CD4-positive, alpha-beta T cell (primary cell): ENCODE results near the gene GALNT10. TPM values are rescaled to one million over a fixed set of nuclear protein-coding genes. Genes with fewer than 3 reads are reported as not detected.
A peak's percentile ranks its signal among the peaks of the same experiment; 100 is the strongest.

Experiments used
- ATAC-seq: fragments of 200-7000 bp; cut with Tn5 transposase; one replicate; pipeline ENCODE4 v1.10.0; 2022; ENCODE audit warnings: mild to moderate bottlenecking; ENCODE audit not compliant: poor library complexity
- CTCF ChIA-PET: fragments of 350-600 bp; sonication (Branson Sonifier 250); formaldehyde crosslinking; loops from one replicate; lab custom pipeline; 2021; ENCODE audit warnings: antibody characterized with exemption, inconsistent platforms; lab: Charles Lee
- POLR2A ChIA-PET: fragments of 350-600 bp; sonication (Branson Sonifier 250); formaldehyde crosslinking; loops from one replicate; lab custom pipeline; 2021; ENCODE audit warnings: antibody characterized with exemption, inconsistent platforms; lab: Charles Lee
- DNase-seq, 14 experiments: peaks; one replicate each; pipeline ENCODE4 v3.0.0-alpha.2; 2013 to 2020; ENCODE audit warnings: mixed read lengths in 2 of 14
- H3K27ac ChIP-seq, 2 donors: one replicate each; pipeline versions ENCODE4 v1.5.1 to v1.7.0; 2013; ENCODE audit warnings: low read length in 2 of 2, low read depth in 1 of 2, mild to moderate bottlenecking in 1 of 2
- H3K27me3 ChIP-seq, 2 experiments: 1 replicate in 1 of 2; 2 replicates in 1 of 2; pipeline versions ENCODE4 v1.6.1 to v1.7.0; 2013; ENCODE audit warnings: low read length in 2 of 2, control low read depth in 1 of 2, mild to moderate bottlenecking in 1 of 2, moderate library complexity in 1 of 2; ENCODE audit not compliant: insufficient read depth in 2 of 2, control insufficient read depth in 1 of 2
- H3K36me3 ChIP-seq: one replicate; pipeline ENCODE4 v1.6.1; 2013; ENCODE audit warnings: low read length, control low read depth; ENCODE audit not compliant: insufficient read depth
- H3K4me1 ChIP-seq: one replicate; pipeline ENCODE4 v1.6.1; 2013; ENCODE audit warnings: low read length, control low read depth; ENCODE audit not compliant: insufficient read depth
- H3K4me3 ChIP-seq: one replicate; pipeline ENCODE4 v1.5.1; 2013; ENCODE audit warnings: mild to moderate bottlenecking, low read length, moderate library complexity
- H3K9me3 ChIP-seq, 2 experiments: 1 replicate in 1 of 2; 2 replicates in 1 of 2; pipeline versions ENCODE4 v1.6.1 to v1.7.0; 2013; ENCODE audit warnings: low read length in 2 of 2, mild to moderate bottlenecking in 2 of 2, control low read depth in 1 of 2, moderate library complexity in 1 of 2; ENCODE audit not compliant: control insufficient read depth in 1 of 2, insufficient read depth in 1 of 2
- H3K27ac Mint-ChIP-seq: one replicate; pipeline ENCODE4 v1.8.0; 2020; ENCODE audit warnings: mixed read lengths
- H3K27me3 Mint-ChIP-seq: one replicate; pipeline ENCODE4 v1.8.0; 2021; ENCODE audit warnings: mixed read lengths
- H3K36me3 Mint-ChIP-seq: one replicate; pipeline ENCODE4 v1.8.0; 2021; ENCODE audit warnings: low read depth, mixed read lengths
- H3K4me1 Mint-ChIP-seq: one replicate; pipeline ENCODE4 v1.8.0; 2021; ENCODE audit warnings: low read depth, mixed read lengths
- H3K4me3 Mint-ChIP-seq: one replicate; pipeline ENCODE4 v1.8.0; 2020; ENCODE audit warnings: mild to moderate bottlenecking, mixed read lengths
- H3K9me3 Mint-ChIP-seq: one replicate; pipeline ENCODE4 v1.8.0; 2020; ENCODE audit warnings: mixed read lengths
- CTCF ChIP-seq: fragments of 200-600 bp; IDR thresholded peaks from one replicate; pipeline ENCODE4 v1.8.0; 2022; ENCODE audit warnings: antibody characterized with exemption, mild to moderate bottlenecking
- intact Hi-C, 2 experiments: fragments of 100-400 bp; cut with DNase I in 1 of 2; cut with micrococcal nuclease in 1 of 2; formaldehyde crosslinking; loops; one replicate each; pipeline versions ENCODE4 v1.15.1 to v1.9.0; 2023 to 2025; cut with DNase I, micrococcal nuclease
- total RNA-seq, 174 experiments: library from RNA in 2 of 174; stranded (reverse) in 2 of 174; gene quantifications; one replicate each; pipeline ENCODE4 v1.2.3 and lab custom pipeline; 2021 to 2026

The GALNT10 gene
- total RNA-seq, 2 experiments from 2014 or later = 21.7 to 23.0 TPM

GRCh38 chr5:154308443-154309370 is 118.2 kb downstream of the GALNT10 start:
- H3K9me3 ChIP-seq = no peaks in the 10 kb centered on the region
- no peak for ATAC-seq
- no peak for TF ChIP-seq CTCF
- no peaks in the 10 kb centered on the region for H3K27me3 ChIP-seq
- H3K4me3 ChIP-seq = no peak overlapping the region
- no peaks in the 10 kb centered on the region for H3K27me3 Mint-ChIP-seq
- H3K36me3 Mint-ChIP-seq = peaks cover 34% of the 10 kb centered on the region
- DNase-seq = no peak
- H3K4me3 Mint-ChIP-seq = no peak overlapping the region
- ChIA-PET POLR2A (no interaction called here), CTCF (no interaction called here)
- H3K4me1 ChIP-seq = peaks cover 10% of the 10 kb centered on the region
- H3K4me1 Mint-ChIP-seq = peaks cover 17% of the 10 kb centered on the region
- H3K27ac ChIP-seq = no peak overlapping the region
- no peaks in the 10 kb centered on the region for H3K9me3 Mint-ChIP-seq
- H3K27ac Mint-ChIP-seq = no peak overlapping the region
- H3K36me3 ChIP-seq = no peaks in the 10 kb centered on the region
- intact Hi-C loops = no loop called here

GRCh38 chr5:154309371-154309745 is 118.8 kb downstream of the GALNT10 start:
- CTCF ChIA-PET = no interaction called here
- Mint-ChIP-seq H3K27me3 (no peaks in the 10 kb centered on the region), H3K27ac (no peak overlapping the region), H3K9me3 (no peaks in the 10 kb centered on the region), H3K4me3 (no peak overlapping the region), H3K4me1 (peaks cover 17% of the 10 kb centered on the region), H3K36me3 (peaks cover 27% of the 10 kb centered on the region)
- DNase-seq (no peak), ATAC-seq (no peak)
- Histone ChIP-seq H3K9me3 (no peaks in the 10 kb centered on the region), H3K4me1 (peaks cover 10% of the 10 kb centered on the region), H3K4me3 (no peak overlapping the region), H3K36me3 (no peaks in the 10 kb centered on the region), H3K27ac (no peak overlapping the region), H3K27me3 (no peaks in the 10 kb centered on the region)
- intact Hi-C loops = no loop called here
- TF ChIP-seq CTCF = no peak
- POLR2A ChIA-PET = no interaction called here

- H3K36me3 ChIP-seq = peaks cover 2% of the 10 kb centered on the region
- peaks cover 23% of the 10 kb centered on the region for H3K36me3 Mint-ChIP-seq
- CTCF ChIA-PET = no interaction called here
- peaks cover 10% of the 10 kb centered on the region for H3K4me1 ChIP-seq
- POLR2A ChIA-PET = no interaction called here
- H3K4me3 Mint-ChIP-seq = no peak overlapping the region
- DNase-seq = peak in 1 of 14 experiments; percentile 3
- TF ChIP-seq CTCF = no peak
- no peaks in the 10 kb centered on the region for H3K9me3 Mint-ChIP-seq
- intact Hi-C loops = no loop called here
- no peak overlapping the region for H3K27ac ChIP-seq
- H3K27ac Mint-ChIP-seq = no peak overlapping the region
- no peak overlapping the region for H3K4me3 ChIP-seq
- H3K4me1 Mint-ChIP-seq = peaks cover 17% of the 10 kb centered on the region
- no peaks in the 10 kb centered on the region for H3K27me3 Mint-ChIP-seq
- H3K27me3 ChIP-seq = no peaks in the 10 kb centered on the region
- no peak for ATAC-seq
- no peaks in the 10 kb centered on the region for H3K9me3 ChIP-seq
These were observed 119.3 kb downstream of the GALNT10 start for GRCh38 chr5:154309805-154310204.
